OCI-LY3 (cell line): Measurements from ENCODE around the gene FRMPD2.

Experiments used
- H2AFZ ChIP-seq: fragments of 200-600, 300-600 bp; shearing (Covaris generic); 2 replicates; pipeline ENCODE4 v1.6.0; 2014; ENCODE audit warnings: antibody characterized with exemption, low read depth, low read length
- H3K27ac ChIP-seq: fragments of 200-600, 300-600 bp; sonication (generic); 2 replicates; pipeline ENCODE4 v1.5.1; 2014; ENCODE audit warnings: mild to moderate bottlenecking, low read length, moderate library complexity, mixed read lengths
- H3K27me3 ChIP-seq: fragments of 200-600, 300-600 bp; sonication (generic); 2 replicates; pipeline ENCODE4 v1.6.1; 2014; ENCODE audit warnings: low read depth, low read length, mixed read lengths
- H3K36me3 ChIP-seq: fragments of 200-600, 300-600 bp; sonication (generic); replicated peaks from 2 replicates; pipeline ENCODE3; 2014; ENCODE audit warnings: low read depth, low read length, mixed read lengths
- H3K4me1 ChIP-seq: fragments of 300-600, 200-600 bp; sonication (generic); 2 replicates; pipeline ENCODE4 v1.6.1; 2014; ENCODE audit warnings: low read length, mixed read lengths
- H3K4me2 ChIP-seq: fragments of 200-600, 300-600 bp; sonication (generic); 2 replicates; pipeline ENCODE4 v1.6.1; 2014; ENCODE audit warnings: low read length, mixed read lengths
- H3K4me3 ChIP-seq: fragments of 300-600, 200-600 bp; sonication (generic); 2 replicates; pipeline ENCODE4 v1.5.1; 2014; ENCODE audit warnings: antibody characterized with exemption, mild to moderate bottlenecking, low read length, moderate library complexity
- H3K79me2 ChIP-seq: fragments of 300-600, 200-600 bp; shearing (Covaris generic); 2 replicates; pipeline ENCODE4 v1.6.1; 2014; ENCODE audit warnings: mild to moderate bottlenecking, low read length, mixed read lengths
- H3K9ac ChIP-seq: fragments of 300-600, 200-600 bp; shearing (Covaris generic); 2 replicates; pipeline ENCODE4 v1.6.0; 2014; ENCODE audit warnings: mild to moderate bottlenecking, low read length, moderate library complexity
- H3K9me3 ChIP-seq: fragments of 200-600, 300-600 bp; shearing (Covaris generic); 2 replicates; pipeline ENCODE4 v1.6.1; 2014; ENCODE audit warnings: low read length, mixed read lengths; ENCODE audit not compliant: insufficient read depth
- H4K20me1 ChIP-seq: fragments of 200-600, 300-600 bp; sonication (generic); 2 replicates; pipeline ENCODE4 v1.6.1; 2016; ENCODE audit warnings: low read length, mixed read lengths; ENCODE audit not compliant: insufficient read depth
- EZH2phosphoT487 ChIP-seq: fragments of 200-600 bp; shearing (Covaris generic); IDR thresholded peaks from 2 replicates; pipeline ENCODE4 v1.6.1; 2018; ENCODE audit warnings: antibody characterized with exemption, mixed run types, low read depth
- TF ChIP-seq, protein P1 (sequence below): fragments of 200-600, 300-600 bp; sonication (generic); IDR thresholded peaks from 2 replicates; pipeline ENCODE4 v1.5.1; 2014; ENCODE audit warnings: antibody characterized with exemption, low read length, low read depth

The FRMPD2 gene

DNA sequence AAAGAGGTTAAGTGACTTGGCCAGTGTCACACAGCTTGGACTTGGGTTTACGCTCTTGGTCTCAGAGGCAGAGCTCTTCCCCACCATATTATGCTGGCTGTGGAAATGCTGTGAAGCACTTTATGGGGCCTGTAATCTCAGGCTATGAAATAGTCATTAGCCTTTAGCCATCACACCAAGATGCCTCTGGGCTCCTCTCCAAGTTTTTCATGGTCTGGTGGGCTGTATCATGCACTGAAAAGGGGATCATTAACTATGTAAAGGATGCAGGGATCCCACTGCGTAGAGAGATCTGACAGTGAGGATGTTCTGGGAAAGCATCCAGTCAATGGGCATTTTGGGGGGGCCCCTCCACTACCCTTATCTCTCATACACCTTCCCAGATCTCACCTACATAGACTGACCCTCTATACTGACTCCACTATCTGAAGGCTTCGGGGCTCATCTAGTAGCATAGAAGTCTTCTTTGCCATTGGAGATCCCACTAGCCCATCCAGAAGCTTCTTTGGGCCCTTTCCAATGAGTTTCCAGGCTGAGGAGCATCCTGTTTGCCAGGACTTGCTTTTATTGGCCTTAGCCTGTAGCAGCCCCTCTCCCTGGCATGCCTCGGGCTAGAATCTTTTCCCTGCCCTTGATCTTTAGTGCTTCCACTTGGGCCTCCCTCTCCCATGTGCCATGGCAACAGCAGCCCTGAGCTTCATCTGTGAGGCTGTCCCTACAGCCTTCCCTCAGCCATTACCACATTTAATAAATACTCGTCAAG lies 19.6 kb downstream of the FRMPD2 start:
- no peak overlapping the region for H3K9ac ChIP-seq
- H3K4me1 ChIP-seq = no peaks in the 10 kb centered on the region
- H2AFZ ChIP-seq = no peak overlapping the region
- no peaks in the 10 kb centered on the region for H3K9me3 ChIP-seq
- TF ChIP-seq EZH2phosphoT487 = no peak
- TF ChIP-seq, protein P1, sequence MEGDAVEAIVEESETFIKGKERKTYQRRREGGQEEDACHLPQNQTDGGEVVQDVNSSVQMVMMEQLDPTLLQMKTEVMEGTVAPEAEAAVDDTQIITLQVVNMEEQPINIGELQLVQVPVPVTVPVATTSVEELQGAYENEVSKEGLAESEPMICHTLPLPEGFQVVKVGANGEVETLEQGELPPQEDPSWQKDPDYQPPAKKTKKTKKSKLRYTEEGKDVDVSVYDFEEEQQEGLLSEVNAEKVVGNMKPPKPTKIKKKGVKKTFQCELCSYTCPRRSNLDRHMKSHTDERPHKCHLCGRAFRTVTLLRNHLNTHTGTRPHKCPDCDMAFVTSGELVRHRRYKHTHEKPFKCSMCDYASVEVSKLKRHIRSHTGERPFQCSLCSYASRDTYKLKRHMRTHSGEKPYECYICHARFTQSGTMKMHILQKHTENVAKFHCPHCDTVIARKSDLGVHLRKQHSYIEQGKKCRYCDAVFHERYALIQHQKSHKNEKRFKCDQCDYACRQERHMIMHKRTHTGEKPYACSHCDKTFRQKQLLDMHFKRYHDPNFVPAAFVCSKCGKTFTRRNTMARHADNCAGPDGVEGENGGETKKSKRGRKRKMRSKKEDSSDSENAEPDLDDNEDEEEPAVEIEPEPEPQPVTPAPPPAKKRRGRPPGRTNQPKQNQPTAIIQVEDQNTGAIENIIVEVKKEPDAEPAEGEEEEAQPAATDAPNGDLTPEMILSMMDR = no peak
- H3K36me3 ChIP-seq = no peaks in the 10 kb centered on the region
- no peaks in the 10 kb centered on the region for H4K20me1 ChIP-seq
- no peaks in the 10 kb centered on the region for H3K27me3 ChIP-seq
- H3K79me2 ChIP-seq = no peaks in the 10 kb centered on the region
- H3K4me2 ChIP-seq = no peak overlapping the region
- H3K27ac ChIP-seq = no peak overlapping the region
- no peak overlapping the region for H3K4me3 ChIP-seq

- H3K4me2 ChIP-seq = no peak overlapping the region
- no peak overlapping the region for H2AFZ ChIP-seq
- no peaks in the 10 kb centered on the region for H3K9me3 ChIP-seq
- H3K36me3 ChIP-seq = no peaks in the 10 kb centered on the region
- no peaks in the 10 kb centered on the region for H3K4me1 ChIP-seq
- no peaks in the 10 kb centered on the region for H3K27me3 ChIP-seq
- H3K4me3 ChIP-seq = no peak overlapping the region
- TF ChIP-seq, protein P1 = no peak
- no peak overlapping the region for H3K27ac ChIP-seq
- no peaks in the 10 kb centered on the region for H3K79me2 ChIP-seq
- no peaks in the 10 kb centered on the region for H4K20me1 ChIP-seq
- H3K9ac ChIP-seq = no peak overlapping the region
Observed at GRCh38 chr10:48253970-48254657, 20.4 kb downstream of the FRMPD2 start.

DNA sequence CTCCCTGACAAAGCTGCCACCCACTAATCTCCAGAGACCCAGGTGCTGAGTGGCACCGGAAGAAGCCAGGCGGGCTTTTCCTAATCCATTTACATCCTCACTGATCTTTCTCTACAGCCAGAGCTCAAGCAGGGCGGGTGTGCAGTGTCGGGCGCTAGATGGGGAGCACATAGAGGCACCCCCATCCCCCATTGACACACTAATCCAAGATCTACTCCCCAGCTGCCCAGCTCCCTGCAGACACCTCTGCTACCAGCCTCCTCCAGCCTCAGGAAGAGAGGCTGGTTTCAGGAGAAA lies 22.2 kb downstream of the FRMPD2 start:
- Histone ChIP-seq H3K36me3 (no peaks in the 10 kb centered on the region), H3K27me3 (no peaks in the 10 kb centered on the region), H4K20me1 (no peaks in the 10 kb centered on the region), H3K4me2 (no peak overlapping the region), H3K4me3 (no peak overlapping the region), H3K9ac (no peak overlapping the region), H3K4me1 (no peaks in the 10 kb centered on the region), H3K27ac (no peak overlapping the region), H2AFZ (no peak overlapping the region), H3K79me2 (no peaks in the 10 kb centered on the region), H3K9me3 (no peaks in the 10 kb centered on the region)
- TF ChIP-seq, protein P1 = no peak
- no peak for TF ChIP-seq EZH2phosphoT487

DNA sequence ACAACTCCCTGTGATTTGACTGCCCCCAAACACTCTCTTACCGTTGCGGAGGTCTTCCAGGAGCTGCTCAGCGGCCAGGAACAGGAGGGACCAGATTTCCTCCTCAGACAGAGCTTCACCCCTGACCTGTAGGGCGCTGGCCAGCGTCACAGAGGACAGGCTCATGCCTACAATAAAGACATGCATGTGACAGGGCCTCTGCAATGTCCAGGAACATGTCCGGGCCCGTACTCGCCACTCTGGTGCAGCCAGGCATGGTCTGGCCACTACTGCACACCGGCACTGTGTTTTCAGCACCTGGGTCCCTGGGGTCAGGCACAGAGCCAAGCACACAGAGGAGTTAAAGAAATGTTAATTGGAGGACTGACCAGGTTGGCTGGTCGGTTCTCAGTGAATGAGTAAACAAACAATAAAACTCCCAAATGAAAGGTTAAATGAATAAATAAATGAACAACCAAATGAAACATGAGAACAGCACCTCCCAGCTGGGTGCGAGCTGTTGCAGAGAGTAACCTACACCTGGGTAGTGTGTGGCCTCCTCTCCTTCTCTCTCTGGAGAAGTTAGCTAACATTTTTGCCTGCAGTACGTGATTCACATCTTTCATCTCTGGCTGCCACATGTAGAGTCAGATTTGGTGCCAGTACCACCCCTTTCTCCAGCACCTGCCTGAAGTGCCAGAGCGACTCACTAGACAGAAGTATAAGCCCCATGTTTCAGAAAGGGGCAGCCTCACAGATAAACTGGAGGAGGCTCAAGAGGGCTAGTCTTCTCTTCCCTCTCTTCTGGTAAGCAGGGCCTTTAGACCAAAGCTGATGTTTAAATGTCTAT lies 22.8 kb downstream of the FRMPD2 start:
- Histone ChIP-seq H3K4me2 (no peak overlapping the region), H3K4me1 (no peaks in the 10 kb centered on the region), H3K79me2 (no peaks in the 10 kb centered on the region), H3K9ac (no peak overlapping the region), H3K27ac (no peak overlapping the region), H2AFZ (no peak overlapping the region), H3K4me3 (no peak overlapping the region), H4K20me1 (no peaks in the 10 kb centered on the region), H3K36me3 (no peaks in the 10 kb centered on the region), H3K27me3 (no peaks in the 10 kb centered on the region), H3K9me3 (no peaks in the 10 kb centered on the region)
- TF ChIP-seq, protein P1 = no peak
- no peak for TF ChIP-seq EZH2phosphoT487
